Breast epithelium (tissue), 3 donors: Measurements from ENCODE around the gene RPLP1.

Experiments
- CTCF ChIP-seq, 3 donors: fragments of 450-650 bp; IDR thresholded peaks; one replicate each; pipeline ENCODE4 v1.5.1; 2016 to 2017; ENCODE audit warnings: antibody characterized with exemption in 3 of 3, mild to moderate bottlenecking in 3 of 3, moderate library complexity in 3 of 3
- POLR2A ChIP-seq: fragments of 450-650 bp; IDR thresholded peaks from one replicate; pipeline ENCODE4 v1.6.1; 2016; ENCODE audit warnings: antibody characterized with exemption, mild to moderate bottlenecking, moderate library complexity
- POLR2AphosphoS5 ChIP-seq, 3 donors: sonication (generic); formaldehyde crosslinking; IDR thresholded peaks; one replicate each; pipeline ENCODE4 v1.6.1; 2017; ENCODE audit warnings: antibody characterized with exemption in 3 of 3

GRCh38 chr15:69435985-69436384 lies 16.6 kb upstream of the RPLP1 start:
- no peak for TF ChIP-seq CTCF (IDR thresholded peaks at IDR 0.05)
- no peak for TF ChIP-seq POLR2A
- TF ChIP-seq POLR2AphosphoS5 (IDR thresholded peaks at IDR 0.05): no peak
